ENCODE data around the gene NT5DC1. TPM values are rescaled to one million over a fixed set of nuclear protein-coding genes. Genes with fewer than 3 reads are reported as not detected.

NT5DC1 gene
- total and polyA plus RNA-seq, 10 of the 15 experiments (the other 5 are each of a cell fraction or from before 2014, with no cell fraction given), result 40.8 to 140 (median 66.8) TPM

DNA sequence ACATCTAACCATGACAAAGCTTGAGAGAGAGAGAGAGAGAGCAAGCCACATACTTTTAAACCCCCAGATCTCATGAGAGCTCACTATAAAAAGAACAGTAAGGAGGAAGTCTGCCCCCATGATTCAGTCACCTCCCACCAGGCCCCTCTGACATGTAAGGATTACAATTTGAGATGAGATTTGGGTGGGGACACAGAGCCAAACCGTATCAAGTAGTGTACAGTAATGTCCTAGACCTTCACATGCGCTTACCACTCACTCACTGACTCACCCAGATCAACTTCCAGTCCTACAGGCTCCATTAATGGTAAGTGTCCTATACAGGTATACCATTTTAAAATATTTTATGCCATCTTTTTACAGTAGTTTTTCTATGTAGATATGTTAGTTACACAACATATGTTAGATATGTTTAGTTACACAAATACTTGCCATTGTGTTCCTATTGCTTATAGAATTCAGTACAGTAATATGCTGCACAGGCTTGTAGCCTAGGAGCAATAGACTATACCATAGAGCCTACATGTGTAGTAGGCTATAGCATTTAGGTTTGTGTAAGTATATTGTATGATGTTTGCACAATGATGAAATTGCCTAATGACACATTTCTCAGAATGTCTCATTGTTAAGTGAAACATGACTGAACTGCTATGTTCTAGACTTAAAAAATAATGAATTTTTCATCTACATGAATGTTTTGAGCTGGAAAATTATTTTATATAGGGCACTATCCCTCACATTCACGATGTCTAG is 167.4 kb downstream of the NT5DC1 start:
- H3K4me2 ChIP-seq (ENCODE audit: control insufficient read depth, insufficient read depth), result no peak overlapping the region
- ChIA-PET POLR2A (interaction anchor here (0.7 to 2.9 kb wide), 4 partner anchors 12 to 294 kb away, joined by 3 to 12 read pairs (median 4); partner anchors contain the start of genes TSPYL1 and TSPYL4), RAD21 (ENCODE audit: unreplicated experiment) (interaction anchor here (0.7 to 3.9 kb wide), 27 partner anchors 9 to 305 kb away, joined by 3 to 28 read pairs (median 5); partner anchors contain the start of genes TSPYL1 and TSPYL4), SMC1A (ENCODE audit: uncharacterized antibody, unreplicated experiment) (interaction anchor here (0.6 to 3.9 kb wide), 32 partner anchors 9 to 383 kb away, joined by 3 to 42 read pairs (median 4); partner anchors contain the start of gene TSPYL1), CTCF (interaction anchor here (0.5 to 5.5 kb wide), 55 partner anchors 9 to 380 kb away, joined by 3 to 76 read pairs (median 5); partner anchors contain the start of genes CALHM4, DSE, RWDD1 and TSPYL1)
- H3K4me1 ChIP-seq (ENCODE audit: control insufficient read depth, insufficient read depth, low read length), result no peaks in the 10 kb centered on the region
- H3K36me3 ChIP-seq (ENCODE audit: control insufficient read depth in 2 of 2, insufficient read depth in 2 of 2, low read length in 1 of 2), result peaks cover 1 to 2% of the 10 kb centered on the region in 2 experiments; a peak in 3 of 4 replicates
- BruUV-seq (replicated peaks), result no TSS peak
- in situ Hi-C loops (cut with MboI) (no loop called here), intact Hi-C loops (cut with micrococcal nuclease; ENCODE audit: unreplicated experiment) (loop anchor here (1.0 kb wide), 2 partner anchors 264 to 293 kb away; no protein-coding TSS in a partner anchor)
- no peak overlapping the region; the same call in 1 of the 2 replicates for H2AFZ ChIP-seq (ENCODE audit: control insufficient read depth, low read depth, low read length)
- no peak for FAIRE-seq
- no peak overlapping the region for H3K9ac ChIP-seq (ENCODE audit: control insufficient read depth, insufficient read depth, low read length)
- H3K27me3 ChIP-seq (replicated peaks in 1 of 2; ENCODE audit: control insufficient read depth in 2 of 2, insufficient read depth in 2 of 2, low read length in 1 of 2), result no peaks in the 10 kb centered on the region
- no peak for DNase-seq (ENCODE audit: low read depth, low spot score)
- H4K20me1 ChIP-seq (ENCODE audit: control insufficient read depth, insufficient read depth), result no peaks in the 10 kb centered on the region
- no peak overlapping the region for H3K4me3 ChIP-seq
- 44% methylated on average over 3 of the region's 3 CpGs for WGBS (ENCODE audit: insufficient coverage, insufficient replicate concordance, low lambda C conversion rate, missing lambda C conversion rate)
- H3K79me2 ChIP-seq (ENCODE audit: control insufficient read depth, insufficient read depth, low read length), result no peaks in the 10 kb centered on the region
- peaks cover 2% of the 10 kb centered on the region; the same call in 2 of the 3 replicates for H3K9me3 ChIP-seq (replicated peaks; ENCODE audit: control insufficient read depth, insufficient read depth, low read length)
- H3K27ac ChIP-seq (ENCODE audit: control insufficient read depth, insufficient read depth), result no peak overlapping the region
- ATAC-seq, result peak; percentile 14
- TF ChIP-seq IRF4 (IDR thresholded peaks at IDR 0.05; ENCODE audit: low read depth, low read length), result no peak
- TF ChIP-seq CEBPB (IDR thresholded peaks at IDR 0.05; ENCODE audit: borderline replicate concordance in 1 of 2, low read depth in 2 of 2, low read length in 2 of 2), result no peak
- TF ChIP-seq, protein P1, sequence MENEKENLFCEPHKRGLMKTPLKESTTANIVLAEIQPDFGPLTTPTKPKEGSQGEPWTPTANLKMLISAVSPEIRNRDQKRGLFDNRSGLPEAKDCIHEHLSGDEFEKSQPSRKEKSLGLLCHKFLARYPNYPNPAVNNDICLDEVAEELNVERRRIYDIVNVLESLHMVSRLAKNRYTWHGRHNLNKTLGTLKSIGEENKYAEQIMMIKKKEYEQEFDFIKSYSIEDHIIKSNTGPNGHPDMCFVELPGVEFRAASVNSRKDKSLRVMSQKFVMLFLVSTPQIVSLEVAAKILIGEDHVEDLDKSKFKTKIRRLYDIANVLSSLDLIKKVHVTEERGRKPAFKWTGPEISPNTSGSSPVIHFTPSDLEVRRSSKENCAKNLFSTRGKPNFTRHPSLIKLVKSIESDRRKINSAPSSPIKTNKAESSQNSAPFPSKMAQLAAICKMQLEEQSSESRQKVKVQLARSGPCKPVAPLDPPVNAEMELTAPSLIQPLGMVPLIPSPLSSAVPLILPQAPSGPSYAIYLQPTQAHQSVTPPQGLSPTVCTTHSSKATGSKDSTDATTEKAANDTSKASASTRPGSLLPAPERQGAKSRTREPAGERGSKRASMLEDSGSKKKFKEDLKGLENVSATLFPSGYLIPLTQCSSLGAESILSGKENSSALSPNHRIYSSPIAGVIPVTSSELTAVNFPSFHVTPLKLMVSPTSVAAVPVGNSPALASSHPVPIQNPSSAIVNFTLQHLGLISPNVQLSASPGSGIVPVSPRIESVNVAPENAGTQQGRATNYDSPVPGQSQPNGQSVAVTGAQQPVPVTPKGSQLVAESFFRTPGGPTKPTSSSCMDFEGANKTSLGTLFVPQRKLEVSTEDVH (IDR thresholded peaks at IDR 0.05; ENCODE audit: low read depth, partially characterized antibody), result no peak
- TF ChIP-seq, protein P2, sequence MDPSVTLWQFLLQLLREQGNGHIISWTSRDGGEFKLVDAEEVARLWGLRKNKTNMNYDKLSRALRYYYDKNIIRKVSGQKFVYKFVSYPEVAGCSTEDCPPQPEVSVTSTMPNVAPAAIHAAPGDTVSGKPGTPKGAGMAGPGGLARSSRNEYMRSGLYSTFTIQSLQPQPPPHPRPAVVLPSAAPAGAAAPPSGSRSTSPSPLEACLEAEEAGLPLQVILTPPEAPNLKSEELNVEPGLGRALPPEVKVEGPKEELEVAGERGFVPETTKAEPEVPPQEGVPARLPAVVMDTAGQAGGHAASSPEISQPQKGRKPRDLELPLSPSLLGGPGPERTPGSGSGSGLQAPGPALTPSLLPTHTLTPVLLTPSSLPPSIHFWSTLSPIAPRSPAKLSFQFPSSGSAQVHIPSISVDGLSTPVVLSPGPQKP (IDR thresholded peaks at IDR 0.05; ENCODE audit: low read depth, low read length), result no peak
- no peak for TF ChIP-seq MTA3 (IDR thresholded peaks at IDR 0.05; ENCODE audit: borderline replicate concordance, low read length)
- TF ChIP-seq, protein P3, sequence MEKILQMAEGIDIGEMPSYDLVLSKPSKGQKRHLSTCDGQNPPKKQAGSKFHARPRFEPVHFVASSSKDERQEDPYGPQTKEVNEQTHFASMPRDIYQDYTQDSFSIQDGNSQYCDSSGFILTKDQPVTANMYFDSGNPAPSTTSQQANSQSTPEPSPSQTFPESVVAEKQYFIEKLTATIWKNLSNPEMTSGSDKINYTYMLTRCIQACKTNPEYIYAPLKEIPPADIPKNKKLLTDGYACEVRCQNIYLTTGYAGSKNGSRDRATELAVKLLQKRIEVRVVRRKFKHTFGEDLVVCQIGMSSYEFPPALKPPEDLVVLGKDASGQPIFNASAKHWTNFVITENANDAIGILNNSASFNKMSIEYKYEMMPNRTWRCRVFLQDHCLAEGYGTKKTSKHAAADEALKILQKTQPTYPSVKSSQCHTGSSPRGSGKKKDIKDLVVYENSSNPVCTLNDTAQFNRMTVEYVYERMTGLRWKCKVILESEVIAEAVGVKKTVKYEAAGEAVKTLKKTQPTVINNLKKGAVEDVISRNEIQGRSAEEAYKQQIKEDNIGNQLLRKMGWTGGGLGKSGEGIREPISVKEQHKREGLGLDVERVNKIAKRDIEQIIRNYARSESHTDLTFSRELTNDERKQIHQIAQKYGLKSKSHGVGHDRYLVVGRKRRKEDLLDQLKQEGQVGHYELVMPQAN (conservative IDR thresholded peaks at IDR 0.05), result no peak
- TF ChIP-seq HCFC1 (IDR thresholded peaks at IDR 0.05; ENCODE audit: low read length), result no peak
- no peak for TF ChIP-seq SREBF1 (IDR thresholded peaks at IDR 0.05; ENCODE audit: low read length)
- TF ChIP-seq, protein P4, sequence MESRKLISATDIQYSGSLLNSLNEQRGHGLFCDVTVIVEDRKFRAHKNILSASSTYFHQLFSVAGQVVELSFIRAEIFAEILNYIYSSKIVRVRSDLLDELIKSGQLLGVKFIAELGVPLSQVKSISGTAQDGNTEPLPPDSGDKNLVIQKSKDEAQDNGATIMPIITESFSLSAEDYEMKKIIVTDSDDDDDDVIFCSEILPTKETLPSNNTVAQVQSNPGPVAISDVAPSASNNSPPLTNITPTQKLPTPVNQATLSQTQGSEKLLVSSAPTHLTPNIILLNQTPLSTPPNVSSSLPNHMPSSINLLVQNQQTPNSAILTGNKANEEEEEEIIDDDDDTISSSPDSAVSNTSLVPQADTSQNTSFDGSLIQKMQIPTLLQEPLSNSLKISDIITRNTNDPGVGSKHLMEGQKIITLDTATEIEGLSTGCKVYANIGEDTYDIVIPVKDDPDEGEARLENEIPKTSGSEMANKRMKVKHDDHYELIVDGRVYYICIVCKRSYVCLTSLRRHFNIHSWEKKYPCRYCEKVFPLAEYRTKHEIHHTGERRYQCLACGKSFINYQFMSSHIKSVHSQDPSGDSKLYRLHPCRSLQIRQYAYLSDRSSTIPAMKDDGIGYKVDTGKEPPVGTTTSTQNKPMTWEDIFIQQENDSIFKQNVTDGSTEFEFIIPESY (IDR thresholded peaks at IDR 0.05), result no peak
- no peak for TF ChIP-seq RAD21 (IDR thresholded peaks at IDR 0.05; ENCODE audit: insufficient read depth, low read depth, low read length)
- no peak for TF ChIP-seq LARP7 (IDR thresholded peaks at IDR 0.05)

All from GM12878 (cell line).